T follicular helper cell (primary cell): ENCODE data around the gene TPBG.
"Not testable (repeated sequence)": the region's sequence is repeated elsewhere in the genome, so short reads cannot be mapped to it uniquely, and the experiment has no call there.

Source experiments
- DNase-seq: peaks from one replicate; pipeline ENCODE4 v3.0.0-alpha.2; 2020; ENCODE audit warnings: low read depth

TPBG gene

DNA sequence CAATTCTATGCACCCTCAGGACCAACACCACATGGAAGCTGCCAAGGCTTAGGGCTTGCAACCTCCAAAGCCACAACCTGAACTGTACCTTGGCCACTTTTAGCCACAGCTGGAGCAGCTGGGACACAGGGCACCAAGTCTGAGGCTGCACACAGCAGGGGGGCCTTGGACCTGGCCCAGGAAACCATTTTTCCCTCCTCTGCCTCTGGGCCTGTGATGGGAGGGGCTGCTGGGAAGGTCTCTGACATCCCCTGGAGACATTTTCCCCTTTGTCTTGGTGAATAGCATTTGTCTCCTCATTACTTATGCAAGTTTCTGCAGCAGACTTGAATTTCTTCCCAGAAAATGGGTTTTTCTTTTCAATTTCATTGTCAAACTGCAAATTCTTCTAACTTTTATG is 13.0 kb downstream of the TPBG start:
- no peak for DNase-seq

DNA sequence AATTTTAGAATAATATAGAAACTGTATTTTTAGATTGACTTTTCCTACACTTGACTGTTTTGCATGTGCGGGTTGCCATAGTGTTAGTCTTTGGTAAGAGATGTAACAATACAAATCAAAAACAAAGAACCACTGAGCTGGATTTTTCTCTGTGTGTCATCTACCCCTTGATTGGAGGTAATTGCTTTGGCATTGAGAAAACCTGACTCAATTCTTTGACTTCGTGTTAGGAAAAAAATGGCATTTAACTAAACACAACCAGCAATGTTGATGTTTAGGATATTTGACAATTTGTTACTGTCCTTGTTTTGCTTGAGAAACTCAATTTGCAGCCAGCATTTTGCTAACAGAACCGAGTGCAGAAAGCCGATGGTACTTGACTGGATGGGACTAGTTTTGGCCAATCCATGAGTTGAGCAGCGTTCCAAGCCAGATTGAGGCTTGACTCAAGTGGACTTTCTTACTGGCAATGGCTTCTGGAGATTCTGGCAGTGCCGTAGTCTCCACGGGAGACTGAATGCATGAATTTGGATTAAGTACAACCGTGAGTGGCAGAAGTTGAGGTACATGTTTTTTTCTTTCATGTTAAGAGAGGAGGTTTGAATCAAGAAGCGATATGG is 17.1 kb downstream of the TPBG start:
- no peak for DNase-seq

DNA sequence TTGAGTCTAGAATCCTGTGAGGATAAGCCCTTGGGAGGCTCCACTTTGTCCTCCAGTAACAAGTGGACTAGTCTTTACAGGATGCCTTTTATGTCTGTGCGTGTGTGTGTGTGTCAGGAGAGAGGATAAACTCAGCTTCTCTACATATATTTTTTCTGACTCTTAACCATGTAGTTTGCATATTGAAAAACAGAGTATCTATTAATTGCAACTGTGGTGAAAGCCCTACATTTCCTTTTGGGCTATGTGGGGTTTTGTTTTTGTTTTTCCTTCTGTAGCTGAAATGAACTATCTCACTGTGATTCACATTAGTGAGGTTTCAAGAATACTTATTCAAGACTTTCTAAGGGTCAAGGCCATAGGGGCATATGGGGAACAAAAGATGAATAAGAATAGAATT is 17.7 kb downstream of the TPBG start:
- no peak for DNase-seq

DNA sequence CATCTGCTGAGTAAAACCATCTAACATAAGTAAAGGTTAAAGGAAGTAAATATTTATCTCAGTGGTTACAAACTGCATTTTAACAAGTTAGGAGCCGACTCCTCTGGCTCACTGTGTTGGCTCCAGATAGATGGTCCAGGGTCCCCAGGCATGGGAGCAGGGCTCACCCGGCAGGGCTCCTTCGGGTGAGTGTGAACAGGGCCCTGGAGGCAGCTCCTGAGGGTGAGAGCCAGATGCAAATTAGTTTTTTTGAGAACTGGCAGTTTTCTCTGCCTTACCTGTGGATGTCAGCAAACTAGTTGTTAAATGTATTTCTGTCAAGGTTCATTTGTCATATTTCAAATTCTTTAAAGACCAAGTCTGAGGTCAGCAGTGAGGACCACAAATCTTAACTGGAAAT is 21.5 kb downstream of the TPBG start:
- no peak for DNase-seq

DNA sequence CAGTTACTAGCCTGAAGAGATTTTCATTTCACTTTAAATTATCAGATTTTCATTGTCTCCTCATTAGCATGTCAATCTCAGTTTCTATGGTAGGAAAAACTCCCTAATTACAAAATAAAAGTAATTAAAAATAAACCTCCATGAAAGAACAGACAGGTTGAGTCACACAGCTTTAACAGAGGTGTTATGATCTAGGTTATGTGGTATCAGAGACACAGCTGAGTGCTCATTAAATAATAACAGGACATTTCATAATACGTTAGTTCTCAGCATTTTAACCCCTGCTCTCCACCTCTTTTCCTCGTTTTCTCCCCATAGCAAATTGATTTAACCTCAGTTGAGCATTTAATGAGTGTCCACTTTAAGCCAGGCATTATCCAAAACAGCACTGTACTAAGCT is 21.9 kb downstream of the TPBG start:
- DNase-seq, result no peak

DNA sequence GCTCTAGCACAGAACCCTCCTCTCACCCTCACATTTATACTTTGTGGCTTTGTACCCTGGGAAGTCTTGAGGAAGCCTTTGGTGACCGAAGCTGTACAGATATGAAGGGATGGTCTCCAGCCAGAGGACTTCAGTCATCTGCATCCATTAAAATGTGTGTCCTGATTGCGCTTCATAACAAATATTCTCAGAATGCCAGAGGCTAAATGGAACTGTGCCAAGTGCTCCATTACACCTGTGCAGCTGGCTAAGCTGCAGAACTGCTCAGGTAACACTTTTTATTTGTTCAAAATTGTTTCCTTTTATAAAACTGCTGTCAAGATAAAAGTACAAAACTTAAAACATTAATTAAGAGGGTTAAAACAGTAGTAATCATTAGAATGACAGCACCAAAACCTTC is 22.3 kb downstream of the TPBG start:
- DNase-seq, result no peak

DNA sequence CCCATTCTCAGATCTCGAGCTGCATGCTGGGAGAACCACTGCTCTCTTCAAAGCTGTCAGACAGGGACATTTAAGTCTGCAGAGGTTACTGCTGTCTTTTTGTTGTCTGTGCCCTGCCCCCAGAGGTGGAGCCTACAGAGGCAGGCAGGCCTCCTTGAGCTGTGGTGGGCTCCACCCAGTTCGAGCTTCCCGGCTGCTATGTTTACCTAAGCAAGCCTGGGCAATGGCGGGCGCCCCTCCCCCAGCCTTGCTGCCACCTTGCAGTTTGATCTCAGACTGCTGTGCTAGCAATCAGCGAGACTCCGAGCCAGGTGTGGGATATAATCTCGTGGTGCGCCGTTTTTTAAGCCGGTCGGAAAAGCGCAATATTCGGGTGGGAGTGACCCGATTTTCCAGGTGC is 31.2 kb downstream of the TPBG start:
- DNase-seq, result not testable (repeated sequence)

DNA sequence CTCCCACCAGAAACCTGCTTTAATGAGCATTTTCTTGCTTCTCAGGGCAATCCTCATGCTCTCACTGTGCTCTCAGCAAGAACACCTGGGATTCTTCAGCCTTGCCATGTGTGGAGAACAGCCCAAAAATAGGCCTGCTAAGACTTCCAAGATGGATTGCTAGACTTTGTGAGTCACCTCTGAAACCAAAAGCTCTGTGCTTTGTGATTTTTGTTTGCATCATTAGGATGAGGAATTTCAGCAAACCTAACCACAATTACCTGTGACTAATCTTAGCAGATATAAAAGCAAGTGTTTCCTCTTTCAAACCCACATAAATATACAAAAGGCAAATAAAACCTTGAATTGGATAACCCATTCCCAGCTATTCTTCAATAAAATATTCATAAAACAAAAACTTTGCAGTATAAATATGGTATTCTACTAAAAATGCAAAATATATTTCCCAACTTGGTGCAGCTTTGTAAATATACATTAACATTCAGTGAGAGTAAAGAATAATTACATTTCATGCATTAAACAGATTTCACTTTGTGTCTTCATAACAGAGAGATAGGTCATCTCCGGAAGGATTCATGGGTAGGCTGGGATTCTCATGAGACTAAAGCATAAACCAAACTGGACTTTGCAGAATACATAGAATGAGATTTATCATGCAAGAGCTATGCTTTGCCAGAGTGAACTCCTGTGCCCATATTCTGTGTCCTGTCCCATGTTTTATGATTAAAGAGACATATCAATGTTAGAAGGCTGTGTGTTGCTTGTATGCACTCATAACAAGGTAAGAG is 33.5 kb downstream of the TPBG start:
- no peak for DNase-seq

DNA sequence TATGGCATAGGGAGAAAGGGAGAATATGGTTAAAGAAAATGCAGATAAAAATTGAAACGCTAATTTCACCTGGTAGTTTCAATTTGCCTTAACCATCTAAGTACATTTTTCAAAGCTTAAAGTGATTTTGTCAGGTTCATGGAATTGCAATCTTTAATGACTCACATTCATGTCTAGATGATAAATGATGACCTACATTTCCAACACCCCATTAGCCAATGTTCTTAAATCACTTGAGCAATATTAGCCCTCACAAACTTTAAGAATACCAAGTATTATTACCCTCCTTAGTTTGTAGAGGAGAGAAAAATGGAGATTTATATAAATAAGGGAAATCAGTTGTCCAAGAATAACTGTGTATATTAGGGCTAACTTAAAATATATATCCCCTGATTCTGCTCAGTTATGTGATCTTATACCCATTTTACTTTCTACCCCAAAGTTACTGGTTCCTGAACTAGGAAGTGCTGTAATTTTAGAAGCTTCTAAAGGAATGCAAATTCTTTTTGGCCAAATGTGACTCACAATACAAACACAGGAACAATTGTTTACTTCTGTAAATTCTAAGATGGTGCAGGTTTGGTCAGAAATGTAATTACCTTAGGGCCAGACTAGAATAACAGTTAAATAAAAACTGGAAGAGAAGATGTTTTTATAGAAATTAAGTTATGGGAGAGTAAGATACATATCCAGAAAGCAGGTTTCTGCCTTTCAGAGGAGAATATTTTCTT is 34.5 kb downstream of the TPBG start:
- DNase-seq, result no peak

DNA sequence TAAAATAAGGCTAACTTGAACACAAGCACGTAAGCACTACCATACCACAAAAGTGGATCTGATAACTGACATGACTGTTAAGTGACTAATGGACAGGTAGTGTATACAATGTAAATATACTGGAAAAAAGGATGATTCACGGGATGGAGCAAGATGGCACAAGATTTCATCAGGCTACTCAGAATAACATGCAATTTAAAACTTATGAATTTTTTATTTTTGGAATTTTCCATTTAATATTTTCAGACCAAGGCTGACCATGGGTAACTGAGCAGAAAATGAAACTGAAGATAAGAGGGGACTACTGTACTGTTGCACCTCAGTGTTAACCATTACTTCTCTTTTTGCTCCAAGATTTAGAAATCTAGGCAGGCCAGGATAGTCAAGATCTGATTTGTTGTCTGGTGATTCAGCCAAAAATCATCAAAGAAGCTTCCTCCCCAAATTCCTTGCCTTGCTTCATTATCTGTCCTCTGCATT is 45.4 kb downstream of the TPBG start:
- no peak for DNase-seq

DNA sequence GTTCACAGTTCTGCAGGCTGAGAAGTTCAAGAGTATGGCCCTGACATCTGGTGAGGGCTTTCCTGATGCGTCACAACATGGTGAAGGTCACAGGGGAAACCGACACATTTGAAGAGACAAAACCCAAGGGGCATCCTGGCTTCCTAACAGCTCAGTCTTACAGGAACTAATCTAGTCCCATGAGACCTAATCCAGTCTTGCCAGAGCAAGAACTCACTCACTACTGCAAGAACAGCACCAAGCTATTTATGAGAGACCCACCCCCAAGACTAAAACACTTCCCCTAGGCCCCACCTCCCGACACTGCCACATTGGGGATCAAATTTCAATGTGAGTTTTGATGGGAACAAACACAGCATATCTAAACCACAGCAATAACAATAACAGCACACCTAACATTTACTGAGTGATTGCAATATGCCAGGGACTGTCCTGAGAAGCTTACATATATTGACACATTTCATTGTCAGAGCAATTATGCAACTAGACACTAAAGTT is 46.6 kb downstream of the TPBG start:
- DNase-seq, result no peak

DNA sequence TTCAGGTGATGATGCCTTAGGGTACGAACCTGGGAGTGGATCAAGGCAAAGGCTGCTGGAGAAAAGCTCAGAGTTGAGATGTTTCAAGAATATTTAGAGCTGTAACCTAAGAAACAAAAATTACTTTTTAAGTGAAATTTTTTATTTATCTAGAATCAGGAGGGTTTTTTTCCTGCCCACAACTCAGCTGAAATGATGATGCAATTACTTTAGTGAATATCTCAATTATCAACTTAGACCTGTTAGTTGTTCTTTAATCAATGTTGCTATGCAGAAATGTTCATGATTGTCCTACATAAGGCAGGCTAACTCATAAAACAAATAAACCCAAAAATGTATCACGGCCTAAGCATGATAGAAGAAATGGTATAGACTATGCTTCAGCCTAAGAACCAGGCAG is 50.3 kb downstream of the TPBG start:
- no peak for DNase-seq

DNA sequence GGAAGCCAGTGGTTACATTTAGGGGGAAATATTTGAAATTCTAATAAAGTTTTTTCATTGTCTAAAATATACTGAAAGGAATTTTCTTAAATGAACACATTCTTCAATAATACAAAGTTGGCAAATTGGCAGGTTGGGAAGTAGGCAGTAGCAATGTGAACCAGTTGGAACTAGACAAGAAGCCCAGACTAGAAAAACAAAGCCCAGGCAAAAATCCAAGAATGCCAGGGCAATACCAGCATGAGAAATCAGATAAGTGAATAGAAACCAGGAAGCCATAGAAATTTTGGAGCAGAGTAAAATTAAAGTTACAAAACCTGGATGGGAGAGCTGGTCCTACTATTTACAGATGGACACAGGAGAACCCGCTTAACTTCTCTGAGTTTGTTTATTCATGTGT is 52.2 kb downstream of the TPBG start:
- DNase-seq, result no peak

DNA sequence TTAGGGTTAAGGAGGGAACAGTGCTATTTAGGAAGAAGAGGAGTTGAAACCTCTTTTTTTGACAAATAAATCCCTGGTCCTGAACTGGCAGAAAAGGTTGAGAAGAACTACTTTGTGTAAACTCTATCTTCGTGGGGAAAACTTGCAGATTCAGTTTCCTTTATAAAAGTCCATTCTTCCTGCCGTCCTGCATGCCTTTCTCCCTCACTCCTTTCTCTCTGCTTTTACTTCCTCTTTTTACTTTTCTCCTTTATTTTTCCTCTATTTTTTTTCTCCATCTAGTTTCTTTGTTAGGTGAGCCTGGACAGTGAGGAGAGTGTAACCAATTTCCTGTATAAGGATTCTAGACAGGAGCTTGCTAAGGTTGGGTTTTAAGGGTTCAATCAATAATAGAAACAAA is 52.7 kb downstream of the TPBG start:
- DNase-seq, result no peak
